HepG2 (cell line): ENCODE measurements around the gene DHX16. TPM values are rescaled to one million over a fixed set of nuclear protein-coding genes. Genes with fewer than 3 reads are reported as not detected.

Experiments used
- DBP ChIP-seq: sonication (generic); formaldehyde crosslinking; IDR thresholded peaks from 2 replicates; pipeline ENCODE4 v1.4.0; 2020; ENCODE audit warnings: missing genetic modification reagents; ENCODE audit errors: not compliant biosample characterization
- HBP1 ChIP-seq: IDR thresholded peaks from 2 replicates; pipeline ENCODE4 v1.6.1; 2016; ENCODE audit warnings: low read depth, control low read depth
- HOXA3 ChIP-seq: sonication (generic); formaldehyde crosslinking; IDR thresholded peaks from 2 replicates; pipeline ENCODE4 v1.5.0; 2020; ENCODE audit warnings: missing genetic modification reagents
- LBX2 ChIP-seq: sonication (generic); formaldehyde crosslinking; IDR thresholded peaks from 2 replicates; pipeline ENCODE4 v1.5.0; 2020; ENCODE audit warnings: missing genetic modification reagents, mild to moderate bottlenecking, borderline replicate concordance
- PRDM10 ChIP-seq: sonication (generic); formaldehyde crosslinking; IDR thresholded peaks from 2 replicates; pipeline ENCODE4 v1.4.0; 2020; ENCODE audit warnings: low read depth, missing genetic modification reagents
- SIX4 ChIP-seq: sonication (generic); formaldehyde crosslinking; IDR thresholded peaks from 2 replicates; pipeline ENCODE4 v1.4.0; 2020; ENCODE audit warnings: missing genetic modification reagents
- ZBTB21 ChIP-seq: sonication (generic); formaldehyde crosslinking; IDR thresholded peaks from 2 replicates; pipeline ENCODE4 v1.4.0; 2020; ENCODE audit warnings: missing genetic modification reagents
- ZBTB7B ChIP-seq: sonication (generic); formaldehyde crosslinking; IDR thresholded peaks from 2 replicates; pipeline ENCODE4 v1.4.0; 2020; ENCODE audit warnings: missing genetic modification reagents
- ZFP62 ChIP-seq: sonication (generic); formaldehyde crosslinking; IDR thresholded peaks from 2 replicates; pipeline ENCODE4 v1.4.0; 2020; ENCODE audit warnings: missing genetic modification reagents
- polyA plus RNA-seq, 8 experiments: library from polyadenylated mRNA; depleted of rRNA in 3 of 8; stranded (reverse) in 7 of 8; unstranded in 1 of 8; fragments of >200 nt; fragmentation: Illumina TruSeq in 4 of 8; extraction: Trizol in 4 of 8; gene quantifications; 2 replicates each; pipeline versions ENCODE4 v1.2.1 to v1.2.3, GENCODE V29; 2011 to 2016; ENCODE audit warnings: low read depth in 4 of 8, missing spikeins in 1 of 8, mixed read lengths in 1 of 8; ENCODE audit not compliant: insufficient read depth in 1 of 8
- total RNA-seq, 5 experiments: library from RNA; depleted of rRNA; stranded (reverse); fragments of >200 nt; fragmentation: Illumina TruSeq; extraction: Trizol; gene quantifications; 2 replicates each; pipeline ENCODE4 v1.2.3, GENCODE V29; 2016; ENCODE audit warnings: low read depth in 1 of 5
- TF ChIP-seq, protein P1 (sequence below): IDR thresholded peaks from 2 replicates; pipeline ENCODE4 v1.6.1; 2016; ENCODE audit warnings: low read depth, missing genetic modification reagents, missing compliant biosample characterization
- TF ChIP-seq, protein P2 (sequence below): sonication (generic); formaldehyde crosslinking; conservative IDR thresholded peaks from 2 replicates; pipeline ENCODE4 v1.4.0; 2020; ENCODE audit warnings: missing genetic modification reagents
- TF ChIP-seq, protein P3 (sequence below): sonication (generic); formaldehyde crosslinking; IDR thresholded peaks from 2 replicates; pipeline ENCODE4 v1.4.0; 2020; ENCODE audit warnings: missing genetic modification reagents

The DHX16 gene
- total and polyA plus RNA-seq, 2 of the 13 experiments (the other 11 are each of a cell fraction or from before 2014, with no cell fraction given), result 57.0 to 58.5 TPM

DNA sequence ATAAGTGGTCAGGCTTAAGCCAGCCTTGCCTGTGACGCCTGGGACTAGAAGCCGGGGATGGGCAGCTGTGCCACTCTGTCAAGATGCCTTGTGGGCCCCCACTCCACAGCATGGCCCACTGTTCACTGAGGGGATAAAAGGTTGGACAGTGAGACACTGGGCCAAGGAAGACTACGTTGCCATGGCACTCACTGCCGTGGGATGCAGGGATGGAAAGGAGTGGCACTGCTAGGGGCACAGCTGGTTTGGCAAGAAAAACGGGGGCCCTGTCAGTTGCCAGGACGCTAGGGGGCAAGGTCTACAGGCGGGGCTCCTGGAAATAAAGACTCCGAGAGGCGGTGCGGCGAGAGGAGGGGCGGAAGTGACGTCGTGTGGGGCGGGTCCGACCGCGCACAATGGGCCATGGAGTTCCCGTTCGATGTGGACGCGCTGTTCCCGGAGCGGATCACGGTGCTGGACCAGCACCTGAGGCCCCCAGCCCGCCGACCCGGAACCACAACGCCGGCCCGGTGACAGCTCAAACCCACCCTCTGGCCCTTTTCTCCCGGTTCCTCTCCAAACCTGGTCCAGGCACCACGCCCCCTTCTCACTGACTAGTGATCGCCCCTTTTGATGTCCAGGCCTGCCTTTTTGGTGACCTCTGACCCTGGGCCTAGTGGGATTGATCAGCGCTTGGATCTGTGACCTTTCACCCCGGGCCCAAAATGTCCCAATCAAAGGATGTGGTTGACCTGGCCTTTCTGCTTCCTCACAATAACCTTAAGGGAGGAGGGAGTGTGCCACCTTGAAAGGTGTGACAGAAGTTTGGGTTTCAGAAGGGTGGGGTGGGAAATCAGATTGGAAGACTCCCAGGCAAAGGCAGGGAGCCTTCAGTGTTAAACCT lies 46.1 kb downstream of the DHX16 start, which contains the start of gene ATAT1 (continued):
- TF ChIP-seq HBP1 (CRISPR knock-in tag) (peak; percentile 96), DBP (CRISPR knock-in tag) (no peak), LBX2 (CRISPR knock-in tag) (no peak), PRDM10 (CRISPR knock-in tag) (no peak), ZBTB7B (CRISPR knock-in tag) (peak; percentile 83), HOXA3 (CRISPR knock-in tag) (peak; percentile 94), SIX4 (CRISPR knock-in tag) (no peak; the same call in 1 of the 2 replicates), ZBTB21 (CRISPR knock-in tag) (no peak), ZFP62 (CRISPR knock-in tag) (no peak)
- TF ChIP-seq, protein P1, sequence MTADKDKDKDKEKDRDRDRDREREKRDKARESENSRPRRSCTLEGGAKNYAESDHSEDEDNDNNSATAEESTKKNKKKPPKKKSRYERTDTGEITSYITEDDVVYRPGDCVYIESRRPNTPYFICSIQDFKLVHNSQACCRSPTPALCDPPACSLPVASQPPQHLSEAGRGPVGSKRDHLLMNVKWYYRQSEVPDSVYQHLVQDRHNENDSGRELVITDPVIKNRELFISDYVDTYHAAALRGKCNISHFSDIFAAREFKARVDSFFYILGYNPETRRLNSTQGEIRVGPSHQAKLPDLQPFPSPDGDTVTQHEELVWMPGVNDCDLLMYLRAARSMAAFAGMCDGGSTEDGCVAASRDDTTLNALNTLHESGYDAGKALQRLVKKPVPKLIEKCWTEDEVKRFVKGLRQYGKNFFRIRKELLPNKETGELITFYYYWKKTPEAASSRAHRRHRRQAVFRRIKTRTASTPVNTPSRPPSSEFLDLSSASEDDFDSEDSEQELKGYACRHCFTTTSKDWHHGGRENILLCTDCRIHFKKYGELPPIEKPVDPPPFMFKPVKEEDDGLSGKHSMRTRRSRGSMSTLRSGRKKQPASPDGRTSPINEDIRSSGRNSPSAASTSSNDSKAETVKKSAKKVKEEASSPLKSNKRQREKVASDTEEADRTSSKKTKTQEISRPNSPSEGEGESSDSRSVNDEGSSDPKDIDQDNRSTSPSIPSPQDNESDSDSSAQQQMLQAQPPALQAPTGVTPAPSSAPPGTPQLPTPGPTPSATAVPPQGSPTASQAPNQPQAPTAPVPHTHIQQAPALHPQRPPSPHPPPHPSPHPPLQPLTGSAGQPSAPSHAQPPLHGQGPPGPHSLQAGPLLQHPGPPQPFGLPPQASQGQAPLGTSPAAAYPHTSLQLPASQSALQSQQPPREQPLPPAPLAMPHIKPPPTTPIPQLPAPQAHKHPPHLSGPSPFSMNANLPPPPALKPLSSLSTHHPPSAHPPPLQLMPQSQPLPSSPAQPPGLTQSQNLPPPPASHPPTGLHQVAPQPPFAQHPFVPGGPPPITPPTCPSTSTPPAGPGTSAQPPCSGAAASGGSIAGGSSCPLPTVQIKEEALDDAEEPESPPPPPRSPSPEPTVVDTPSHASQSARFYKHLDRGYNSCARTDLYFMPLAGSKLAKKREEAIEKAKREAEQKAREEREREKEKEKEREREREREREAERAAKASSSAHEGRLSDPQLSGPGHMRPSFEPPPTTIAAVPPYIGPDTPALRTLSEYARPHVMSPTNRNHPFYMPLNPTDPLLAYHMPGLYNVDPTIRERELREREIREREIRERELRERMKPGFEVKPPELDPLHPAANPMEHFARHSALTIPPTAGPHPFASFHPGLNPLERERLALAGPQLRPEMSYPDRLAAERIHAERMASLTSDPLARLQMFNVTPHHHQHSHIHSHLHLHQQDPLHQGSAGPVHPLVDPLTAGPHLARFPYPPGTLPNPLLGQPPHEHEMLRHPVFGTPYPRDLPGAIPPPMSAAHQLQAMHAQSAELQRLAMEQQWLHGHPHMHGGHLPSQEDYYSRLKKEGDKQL (CRISPR knock-in tag), result no peak
- TF ChIP-seq, protein P2, sequence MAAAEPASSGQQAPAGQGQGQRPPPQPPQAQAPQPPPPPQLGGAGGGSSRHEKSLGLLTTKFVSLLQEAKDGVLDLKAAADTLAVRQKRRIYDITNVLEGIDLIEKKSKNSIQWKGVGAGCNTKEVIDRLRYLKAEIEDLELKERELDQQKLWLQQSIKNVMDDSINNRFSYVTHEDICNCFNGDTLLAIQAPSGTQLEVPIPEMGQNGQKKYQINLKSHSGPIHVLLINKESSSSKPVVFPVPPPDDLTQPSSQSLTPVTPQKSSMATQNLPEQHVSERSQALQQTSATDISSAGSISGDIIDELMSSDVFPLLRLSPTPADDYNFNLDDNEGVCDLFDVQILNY (CRISPR knock-in tag), result no peak
- TF ChIP-seq, protein P3, sequence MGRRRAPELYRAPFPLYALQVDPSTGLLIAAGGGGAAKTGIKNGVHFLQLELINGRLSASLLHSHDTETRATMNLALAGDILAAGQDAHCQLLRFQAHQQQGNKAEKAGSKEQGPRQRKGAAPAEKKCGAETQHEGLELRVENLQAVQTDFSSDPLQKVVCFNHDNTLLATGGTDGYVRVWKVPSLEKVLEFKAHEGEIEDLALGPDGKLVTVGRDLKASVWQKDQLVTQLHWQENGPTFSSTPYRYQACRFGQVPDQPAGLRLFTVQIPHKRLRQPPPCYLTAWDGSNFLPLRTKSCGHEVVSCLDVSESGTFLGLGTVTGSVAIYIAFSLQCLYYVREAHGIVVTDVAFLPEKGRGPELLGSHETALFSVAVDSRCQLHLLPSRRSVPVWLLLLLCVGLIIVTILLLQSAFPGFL (CRISPR knock-in tag), result no peak
